ENCODE data around the gene HIPK2.

The HIPK2 gene

GRCh38 chr7:139777133-139777891 is 486 bp downstream of the HIPK2 start:
- Histone ChIP-seq H3K9me3 (ENCODE audit: control insufficient read depth, low read length) (no peaks in the 10 kb centered on the region), H2AFZ (peak overlapping the region; percentile 82), H3K79me2 (peaks cover 23% of the 10 kb centered on the region), H3K4me3 (ENCODE audit: low read depth, low read length) (peak overlapping the region; percentile 74), H3K36me3 (ENCODE audit: control insufficient read depth, insufficient read depth, low read length) (no peaks in the 10 kb centered on the region), H3K9ac (no peak overlapping the region), H3K4me2 (ENCODE audit: low read length) (peak overlapping the region; percentile 89), H3K27me3 (ENCODE audit: control insufficient read depth, insufficient read depth, low read length) (no peaks in the 10 kb centered on the region), H3K4me1 (peaks cover 12% of the 10 kb centered on the region), H3K27ac (peak overlapping the region; percentile 84)
- TF ChIP-seq CTCF (IDR thresholded peaks at IDR 0.05) = no peak

GRCh38 chr7:139776486-139777132 is 1.2 kb downstream of the HIPK2 start:
- H3K4me3 ChIP-seq (ENCODE audit: low read depth, low read length) = peak overlapping the region; percentile 74
- H3K4me2 ChIP-seq (ENCODE audit: low read length) = peak overlapping the region; percentile 89
- TF ChIP-seq CTCF (IDR thresholded peaks at IDR 0.05) = no peak
- peak overlapping the region; percentile 82 for H2AFZ ChIP-seq
- H3K27me3 ChIP-seq (ENCODE audit: control insufficient read depth, insufficient read depth, low read length) = no peaks in the 10 kb centered on the region
- no peaks in the 10 kb centered on the region for H3K9me3 ChIP-seq (ENCODE audit: control insufficient read depth, low read length)
- peaks cover 12% of the 10 kb centered on the region for H3K4me1 ChIP-seq
- H3K36me3 ChIP-seq (ENCODE audit: control insufficient read depth, insufficient read depth, low read length) = no peaks in the 10 kb centered on the region
- H3K9ac ChIP-seq = no peak overlapping the region
- H3K79me2 ChIP-seq = peaks cover 26% of the 10 kb centered on the region
- H3K27ac ChIP-seq = peak overlapping the region; percentile 84

GRCh38 chr7:139775829-139776266 is 1.9 kb downstream of the HIPK2 start:
- Histone ChIP-seq H3K79me2 (peaks cover 29% of the 10 kb centered on the region), H3K4me2 (ENCODE audit: low read length) (peak overlapping the region; percentile 89), H3K27me3 (ENCODE audit: control insufficient read depth, insufficient read depth, low read length) (no peaks in the 10 kb centered on the region), H3K27ac (peak overlapping the region; percentile 84), H3K36me3 (ENCODE audit: control insufficient read depth, insufficient read depth, low read length) (no peaks in the 10 kb centered on the region), H3K4me1 (peaks cover 12% of the 10 kb centered on the region), H3K9ac (no peak overlapping the region), H3K4me3 (ENCODE audit: low read depth, low read length) (peak overlapping the region; percentile 74), H3K9me3 (ENCODE audit: control insufficient read depth, low read length) (no peaks in the 10 kb centered on the region), H2AFZ (peak overlapping the region; percentile 1)
- TF ChIP-seq CTCF (IDR thresholded peaks at IDR 0.05) = peak; percentile 75

- TF ChIP-seq CTCF (IDR thresholded peaks at IDR 0.05) = no peak
- Histone ChIP-seq H3K9ac (no peak overlapping the region), H3K9me3 (ENCODE audit: control insufficient read depth, low read length) (no peaks in the 10 kb centered on the region), H3K4me3 (ENCODE audit: low read depth, low read length) (no peak overlapping the region), H2AFZ (no peak overlapping the region), H3K4me2 (ENCODE audit: low read length) (no peak overlapping the region), H3K36me3 (ENCODE audit: control insufficient read depth, insufficient read depth, low read length) (no peaks in the 10 kb centered on the region), H3K4me1 (peaks cover 12% of the 10 kb centered on the region), H3K79me2 (peaks cover 40% of the 10 kb centered on the region), H3K27ac (no peak overlapping the region), H3K27me3 (ENCODE audit: control insufficient read depth, insufficient read depth, low read length) (no peaks in the 10 kb centered on the region)
Observed at GRCh38 chr7:139774376-139774775, 3.4 kb downstream of the HIPK2 start.
